ENCODE measurements around the gene SHISA8.
"Not testable (repeated sequence)": the region's sequence is repeated elsewhere in the genome, so short reads cannot be mapped to it uniquely, and the experiment has no call there.

Gene SHISA8

GRCh38 chr22:41915035-41915785 lies at the start of gene SHISA8:
Gene SHISA8, minus strand, starts transcription at chr22:41915074. Its CDS starts 407 bp downstream, at chr22:41914667.
- no peak for DNase-seq (ENCODE audit: extremely low read depth in 1 of 2, low read depth in 1 of 2)

GRCh38 chr22:41964112-41964491 lies 49.2 kb upstream of the SHISA8 start:
- no peak for DNase-seq (ENCODE audit: extremely low read depth in 1 of 2, low read depth in 1 of 2)

GRCh38 chr22:41963453-41964111 lies 48.7 kb upstream of the SHISA8 start:
- DNase-seq (ENCODE audit: extremely low read depth in 1 of 2, low read depth in 1 of 2) = no peak

GRCh38 chr22:41957941-41958556 lies 43.2 kb upstream of the SHISA8 start:
- DNase-seq (ENCODE audit: extremely low read depth in 1 of 2, low read depth in 1 of 2) = no peak

- DNase-seq (ENCODE audit: extremely low read depth in 1 of 2, low read depth in 1 of 2) = no peak
Observed at GRCh38 chr22:41952713-41953112, 37.8 kb upstream of the SHISA8 start.

- no peak for DNase-seq (ENCODE audit: extremely low read depth in 1 of 2, low read depth in 1 of 2)
Observed at GRCh38 chr22:41951898-41952474, 37.1 kb upstream of the SHISA8 start, which contains the start of gene SMIM45. Gene SMIM45, plus strand, starts transcription at chr22:41952150.

- no peak for DNase-seq (ENCODE audit: extremely low read depth in 1 of 2, low read depth in 1 of 2)
Observed at GRCh38 chr22:41949297-41949965, 34.6 kb upstream of the SHISA8 start.

- not testable (repeated sequence) for DNase-seq (ENCODE audit: extremely low read depth in 1 of 2, low read depth in 1 of 2)
Observed at GRCh38 chr22:41948928-41949296, 34.0 kb upstream of the SHISA8 start.

- no peak for DNase-seq (ENCODE audit: extremely low read depth in 1 of 2, low read depth in 1 of 2)
Observed at GRCh38 chr22:41948142-41948541, 33.3 kb upstream of the SHISA8 start.

GRCh38 chr22:41947424-41948080 lies 32.7 kb upstream of the SHISA8 start:
- DNase-seq (ENCODE audit: extremely low read depth in 1 of 2, low read depth in 1 of 2) = no peak

GRCh38 chr22:41946629-41947423 lies 32.0 kb upstream of the SHISA8 start, which contains the start of gene CENPM:
Gene CENPM, minus strand, starts transcription at chr22:41947152. Its CDS starts 76 bp downstream, at chr22:41947076.
- peak; percentile 88 to 96 for DNase-seq (ENCODE audit: extremely low read depth in 1 of 2, low read depth in 1 of 2)

GRCh38 chr22:41943661-41944209 lies 28.9 kb upstream of the SHISA8 start:
- DNase-seq (ENCODE audit: extremely low read depth in 1 of 2, low read depth in 1 of 2) = no peak

- peak; percentile 61 to 70 for DNase-seq (ENCODE audit: extremely low read depth in 1 of 2, low read depth in 1 of 2)
Observed at GRCh38 chr22:41940832-41941765, 26.2 kb upstream of the SHISA8 start.

GRCh38 chr22:41939981-41940831 lies 25.3 kb upstream of the SHISA8 start:
- peak; percentile 72 to 97 for DNase-seq (ENCODE audit: extremely low read depth in 1 of 2, low read depth in 1 of 2)

- DNase-seq (ENCODE audit: extremely low read depth in 1 of 2, low read depth in 1 of 2) = no peak
Observed at GRCh38 chr22:41936894-41937169, 22.0 kb upstream of the SHISA8 start.

GRCh38 chr22:41935509-41935908 lies 20.6 kb upstream of the SHISA8 start:
- no peak for DNase-seq (ENCODE audit: extremely low read depth in 1 of 2, low read depth in 1 of 2)

- DNase-seq (ENCODE audit: extremely low read depth in 1 of 2, low read depth in 1 of 2) = no peak
Observed at GRCh38 chr22:41935015-41935351, 20.1 kb upstream of the SHISA8 start.
